Measurements from ENCODE around the gene NUDT3.

The NUDT3 gene

GRCh38 chr6:34230653-34231371 is 161.7 kb downstream of the NUDT3 start:
- Histone ChIP-seq H3K4me1 (ENCODE audit: insufficient read depth, insufficient read length) (peaks cover 16% of the 10 kb centered on the region), H3K27me3 (ENCODE audit: insufficient read depth, insufficient read length) (no peaks in the 10 kb centered on the region), H3K9me3 (ENCODE audit: insufficient read depth, low read length) (no peaks in the 10 kb centered on the region), H3K36me3 (ENCODE audit: insufficient read depth, insufficient read length, low read length) (no peaks in the 10 kb centered on the region), H3K9ac (ENCODE audit: insufficient read length, low read depth) (peak overlapping the region; percentile 4), H3K4me3 (ENCODE audit: insufficient read length, low read depth) (no peak overlapping the region)
- DNase-seq (ENCODE audit: low read depth, low spot score) = no peak
- TF ChIP-seq YY1 (IDR thresholded peaks at IDR 0.05; ENCODE audit: insufficient read depth, insufficient read length) (no peak), SUZ12 (IDR thresholded peaks at IDR 0.05; ENCODE audit: extremely low read depth, insufficient read depth, insufficient read length) (no peak), ZNF274 (IDR thresholded peaks at IDR 0.05; ENCODE audit: low read depth, low read length) (no peak)

GRCh38 chr6:34229877-34230276 is 162.6 kb downstream of the NUDT3 start:
- TF ChIP-seq YY1 (IDR thresholded peaks at IDR 0.05; ENCODE audit: insufficient read depth, insufficient read length) (no peak), ZNF274 (IDR thresholded peaks at IDR 0.05; ENCODE audit: low read depth, low read length) (no peak), SUZ12 (IDR thresholded peaks at IDR 0.05; ENCODE audit: extremely low read depth, insufficient read depth, insufficient read length) (no peak)
- Histone ChIP-seq H3K9ac (ENCODE audit: insufficient read length, low read depth) (no peak overlapping the region), H3K9me3 (ENCODE audit: insufficient read depth, low read length) (no peaks in the 10 kb centered on the region), H3K27me3 (ENCODE audit: insufficient read depth, insufficient read length) (no peaks in the 10 kb centered on the region), H3K4me1 (ENCODE audit: insufficient read depth, insufficient read length) (peaks cover 16% of the 10 kb centered on the region), H3K36me3 (ENCODE audit: insufficient read depth, insufficient read length, low read length) (no peaks in the 10 kb centered on the region), H3K4me3 (ENCODE audit: insufficient read length, low read depth) (no peak overlapping the region)
- no peak for DNase-seq (ENCODE audit: low read depth, low spot score)
